ENCODE measurements around the gene ESPN.
"Not testable (repeated sequence)": the region's sequence is repeated elsewhere in the genome, so short reads cannot be mapped to it uniquely, and the experiment has no call there.

ESPN gene

GRCh38 chr1:6424619-6425593, at the start of gene ESPN:
Gene ESPN (plus strand): TSS chr1:6424776. CDS start chr1:6424956, 180 bp downstream.
- no peak for DNase-seq
- ATAC-seq = peak; percentile 13

- DNase-seq (no peak), ATAC-seq (no peak)
Observed at GRCh38 chr1:6378096-6378746, 46.4 kb upstream of the ESPN start.

GRCh38 chr1:6380037-6380436, 44.5 kb upstream of the ESPN start:
- DNase-seq (no peak), ATAC-seq (no peak)

GRCh38 chr1:6384135-6384534, 40.4 kb upstream of the ESPN start:
- ATAC-seq (no peak), DNase-seq (no peak)

GRCh38 chr1:6384962-6385361, 39.6 kb upstream of the ESPN start:
- no peak for ATAC-seq
- DNase-seq = no peak

- ATAC-seq (no peak), DNase-seq (no peak)
Observed at GRCh38 chr1:6385488-6386191, 38.9 kb upstream of the ESPN start.

- DNase-seq = no peak
- no peak for ATAC-seq
Observed at GRCh38 chr1:6386371-6386949, 38.1 kb upstream of the ESPN start.

GRCh38 chr1:6389971-6390370, 34.6 kb upstream of the ESPN start:
- DNase-seq = no peak
- ATAC-seq = no peak

GRCh38 chr1:6391951-6392808, 32.4 kb upstream of the ESPN start:
- DNase-seq (peak; percentile 17), ATAC-seq (no peak)

GRCh38 chr1:6392809-6393399, 31.7 kb upstream of the ESPN start:
- ATAC-seq (no peak), DNase-seq (no peak)

- ATAC-seq (peak; percentile 90), DNase-seq (peak; percentile 93)
Observed at GRCh38 chr1:6393400-6394187, 31.0 kb upstream of the ESPN start, which contains the start of gene ACOT7. Gene ACOT7 (minus strand): TSS chr1:6393767. CDS start chr1:6393399, 368 bp downstream.

- not testable (repeated sequence) for DNase-seq, ATAC-seq
Observed at GRCh38 chr1:6395130-6395529, 29.4 kb upstream of the ESPN start.

GRCh38 chr1:6395781-6396244, 28.8 kb upstream of the ESPN start:
- not testable (repeated sequence) for ATAC-seq, DNase-seq

GRCh38 chr1:6396998-6397397, 27.6 kb upstream of the ESPN start:
- DNase-seq (no peak), ATAC-seq (no peak)

- DNase-seq (no peak), ATAC-seq (no peak)
Observed at GRCh38 chr1:6397844-6398441, 26.6 kb upstream of the ESPN start.

- ATAC-seq = no peak
- DNase-seq = no peak
Observed at GRCh38 chr1:6399294-6399693, 25.3 kb upstream of the ESPN start.

GRCh38 chr1:6401673-6402072, 22.9 kb upstream of the ESPN start:
- ATAC-seq (no peak), DNase-seq (no peak)

GRCh38 chr1:6408023-6408422, 16.6 kb upstream of the ESPN start:
- DNase-seq = no peak
- ATAC-seq = no peak

- ATAC-seq (no peak), DNase-seq (no peak)
Observed at GRCh38 chr1:6409053-6409452, 15.5 kb upstream of the ESPN start.
